UCSD-AML1 (cell line): Measurements from ENCODE around the gene ERF.

ENCODE experiments used
- DNase-seq: peaks from one replicate; lab custom pipeline; 2025; ENCODE audit not compliant: unreplicated experiment; lab: John Stamatoyannopoulos, UW

Gene ERF

DNA sequence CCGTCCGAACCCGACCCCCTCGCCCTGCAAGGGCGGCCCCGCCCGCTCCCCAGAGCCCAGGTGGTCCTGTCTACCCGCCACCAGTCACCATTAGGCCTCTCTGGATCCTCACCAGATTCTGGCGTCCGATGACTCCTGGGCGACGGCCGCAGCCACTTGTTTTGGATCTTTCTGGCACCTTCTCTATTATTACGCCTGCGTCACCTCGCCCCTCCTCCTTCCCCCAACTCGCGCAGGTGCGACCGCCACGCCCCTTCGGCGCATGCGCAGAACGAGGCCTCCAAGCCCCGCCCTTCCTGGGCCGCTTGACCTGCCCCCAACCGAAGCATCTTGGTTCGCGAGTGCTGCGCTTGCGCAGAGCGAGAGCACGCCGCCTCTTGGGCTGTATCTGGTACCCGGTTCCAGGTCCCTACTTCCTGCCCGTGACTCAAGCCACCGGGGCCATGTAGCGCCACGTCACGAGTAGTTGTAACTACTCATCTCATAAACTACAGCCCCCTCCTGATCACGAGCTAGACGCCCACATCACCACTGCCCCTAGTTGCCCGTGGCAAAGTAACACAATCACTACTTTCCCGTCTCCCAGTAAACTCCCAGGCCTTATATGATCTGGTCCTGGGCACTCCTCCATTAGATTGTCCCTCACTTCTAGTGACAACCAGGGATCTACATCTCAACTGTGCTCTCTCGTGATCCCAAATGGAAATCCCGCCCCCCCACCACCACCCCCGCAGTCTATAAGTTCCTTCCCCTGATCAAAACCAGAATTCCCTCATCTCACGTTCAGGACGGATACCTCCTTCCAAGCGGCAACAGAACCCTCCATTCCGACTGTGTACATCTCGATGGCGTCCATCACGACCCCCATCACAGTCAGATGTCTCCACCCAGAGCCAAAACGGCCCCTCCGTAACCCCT is 37.1 kb downstream of the ERF start, which contains the start of gene DEDD2:
DEDD2 (minus strand) TSS at position 158 of the 918 bp plus-strand sequence. CDS start 670 bp downstream, outside the sequence.
- peak; percentile 99 for DNase-seq

DNA sequence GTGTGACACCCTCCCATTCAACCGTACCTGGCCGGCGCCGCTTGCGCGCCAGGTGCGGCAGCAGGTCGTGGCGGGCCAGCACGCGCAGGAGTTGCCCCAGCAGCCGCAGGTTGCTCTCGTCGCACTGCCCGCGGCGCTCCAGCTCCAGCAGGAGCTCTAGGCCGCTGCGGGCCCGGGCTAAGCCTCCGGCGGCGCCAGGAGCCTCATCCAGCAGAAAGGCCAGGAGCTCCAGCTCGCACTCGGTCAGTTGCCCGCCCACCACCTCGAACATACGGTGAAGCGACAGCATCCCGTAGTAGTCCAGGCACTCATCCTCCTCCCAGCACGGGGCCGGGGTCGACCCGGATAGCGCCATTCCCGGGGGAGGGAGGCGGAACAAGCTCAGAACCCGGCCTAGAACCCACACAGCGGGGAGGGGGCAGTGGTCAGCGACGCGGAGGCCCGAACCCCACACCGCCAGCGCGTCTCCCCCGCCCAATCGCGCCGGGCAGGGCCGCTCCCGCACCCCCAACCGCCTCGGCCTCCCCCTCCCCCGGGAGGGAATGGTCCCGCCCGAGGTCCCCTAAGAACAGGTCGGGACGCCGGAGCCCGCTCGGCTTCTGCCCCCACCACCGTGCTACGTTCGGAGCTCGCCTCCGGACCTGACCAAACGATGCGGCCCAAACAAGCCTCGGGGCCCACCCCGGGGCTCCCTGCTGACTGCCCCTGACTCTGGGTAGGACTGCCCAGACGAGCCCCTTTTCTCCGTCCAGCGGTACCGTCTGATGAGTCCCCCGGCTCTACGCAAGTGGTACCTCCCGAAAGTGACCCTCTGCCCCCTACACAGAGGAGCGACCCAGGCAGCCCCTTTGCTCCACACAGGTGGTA is 38.0 kb downstream of the ERF start:
- DNase-seq, result peak; percentile 55

DNA sequence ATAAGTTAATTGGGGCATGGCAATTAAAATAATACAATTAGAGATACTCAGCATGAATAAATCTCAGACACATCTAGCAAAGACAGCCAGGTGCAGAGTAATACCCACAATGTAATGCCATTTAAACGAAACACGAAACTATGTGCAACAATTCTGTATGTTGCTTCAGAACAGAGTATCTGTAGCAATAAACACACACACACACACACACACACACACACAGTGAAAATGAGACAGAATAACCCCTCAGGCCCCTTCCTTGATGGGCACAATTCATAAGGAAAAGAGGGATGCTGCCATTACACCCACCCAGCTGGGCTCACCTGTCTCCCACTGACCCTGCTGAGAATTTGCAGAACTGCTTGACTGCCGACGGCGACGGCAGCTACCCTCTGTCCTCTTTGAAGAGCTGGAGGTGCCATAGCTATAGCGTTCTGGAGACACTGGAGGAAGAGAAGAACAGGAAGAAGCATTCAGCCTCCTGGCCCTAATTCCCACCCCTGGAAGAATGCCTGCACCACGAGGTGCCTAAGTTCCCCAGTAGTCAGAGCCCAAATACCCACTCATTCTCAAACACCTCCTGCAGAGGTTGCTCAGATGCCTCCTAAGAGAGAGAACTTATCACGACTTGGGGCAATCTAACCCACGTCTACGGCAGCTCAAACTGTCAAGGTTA is 40.0 kb downstream of the ERF start:
- DNase-seq, result no peak

DNA sequence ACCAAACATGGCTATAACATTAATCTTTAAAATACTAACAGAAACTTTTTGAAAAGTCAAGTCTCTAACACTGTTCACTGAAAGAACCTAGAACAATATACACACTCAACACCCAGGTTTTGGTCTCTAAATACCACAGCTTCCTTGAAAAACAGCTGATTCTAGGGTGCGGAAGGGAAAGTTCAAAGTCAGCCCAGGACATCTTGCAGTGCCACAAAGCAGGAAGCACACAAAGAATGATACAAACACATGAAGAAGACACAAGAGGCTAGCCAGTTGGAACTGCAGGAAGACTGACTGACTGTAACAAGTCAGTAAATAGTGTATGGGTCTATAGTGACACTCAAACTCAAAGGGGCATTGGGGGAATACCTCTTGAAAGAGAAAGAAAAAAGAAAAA is 42.0 kb downstream of the ERF start:
- DNase-seq, result no peak

DNA sequence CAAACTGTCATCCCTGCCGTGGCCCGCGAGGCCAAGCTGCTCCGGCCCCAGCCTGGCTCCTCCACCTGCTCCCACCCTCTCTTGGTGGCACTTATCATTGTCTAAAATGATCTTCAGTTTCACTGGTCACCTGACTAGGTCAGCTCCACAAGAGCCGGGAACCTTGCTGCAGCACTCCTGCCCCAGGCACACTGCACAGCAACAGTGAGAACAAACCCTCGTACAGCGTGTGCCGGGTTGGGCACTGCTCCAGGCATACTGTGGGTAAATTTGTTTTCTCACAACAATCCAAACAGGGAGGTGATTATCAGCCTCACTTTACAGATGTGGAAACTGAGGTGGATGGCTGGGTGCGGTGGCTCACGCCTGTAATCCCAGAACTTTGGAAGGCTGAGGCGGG is 46.3 kb downstream of the ERF start:
- DNase-seq, result no peak

DNA sequence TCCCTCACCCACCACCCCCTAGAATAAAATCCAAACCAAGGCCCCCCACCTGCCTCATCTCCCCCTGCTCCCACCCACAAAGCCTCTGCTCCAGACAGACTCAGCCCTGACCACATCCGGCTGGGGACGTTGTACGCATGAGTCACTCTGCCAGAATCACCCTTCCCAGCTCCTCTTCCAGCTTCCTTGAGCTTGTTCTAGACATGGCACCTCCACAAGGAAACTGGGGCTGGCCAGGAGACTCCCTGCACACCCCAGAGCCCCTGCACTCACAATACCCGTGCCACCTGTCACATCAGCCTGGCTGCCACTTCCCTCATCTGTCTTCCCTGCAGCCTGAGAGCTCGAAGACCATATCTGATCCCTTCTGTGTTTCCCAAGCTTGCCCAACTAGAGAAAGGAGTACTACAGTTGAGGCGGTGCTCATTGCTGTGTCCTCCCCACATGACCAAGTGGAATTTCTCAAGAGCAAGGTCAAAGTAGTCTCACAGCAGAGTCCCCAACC is 47.1 kb downstream of the ERF start:
- DNase-seq, result no peak

DNA sequence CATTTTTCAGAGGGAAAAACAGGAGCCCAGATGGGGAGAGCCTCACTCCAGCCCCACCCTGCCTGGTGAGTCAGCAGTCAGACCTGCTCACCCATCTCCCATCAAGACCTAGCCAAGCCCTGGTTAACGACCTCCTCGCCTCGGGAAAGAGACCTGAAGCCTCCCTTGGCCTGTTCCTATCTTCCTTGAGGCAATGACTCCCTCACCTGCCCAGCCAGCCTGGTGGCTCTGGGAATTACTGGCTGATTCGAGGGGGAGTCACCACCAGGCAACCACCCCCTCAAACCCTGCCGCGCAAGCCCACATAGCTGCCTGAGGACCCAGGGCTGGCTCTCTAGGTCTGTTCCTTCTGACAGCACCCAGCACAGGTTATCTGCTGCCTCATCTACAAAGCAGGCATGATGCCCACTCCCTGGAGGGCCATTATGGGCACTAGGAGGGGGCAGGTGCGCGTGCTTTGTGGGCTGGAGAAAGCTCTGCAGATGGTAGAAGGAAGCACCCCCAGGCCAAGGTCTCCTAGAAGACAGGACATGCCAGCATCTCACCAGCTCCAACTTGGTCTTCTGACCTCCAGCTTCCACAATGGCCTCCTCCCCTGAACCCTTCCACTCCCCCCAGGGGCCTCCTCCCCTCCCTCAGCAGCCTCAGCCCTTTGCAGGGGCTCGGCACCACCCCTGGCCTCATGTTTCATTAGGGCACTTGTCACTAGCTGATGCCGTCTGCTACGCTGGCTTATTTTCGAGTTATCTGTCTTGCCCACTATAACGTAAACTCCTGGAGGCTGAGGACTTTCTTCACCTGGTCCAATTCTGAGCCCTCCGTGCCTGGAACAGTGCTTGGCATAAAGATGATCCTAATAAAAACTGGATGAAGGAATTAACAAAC is 47.8 kb downstream of the ERF start:
- DNase-seq, result no peak

DNA sequence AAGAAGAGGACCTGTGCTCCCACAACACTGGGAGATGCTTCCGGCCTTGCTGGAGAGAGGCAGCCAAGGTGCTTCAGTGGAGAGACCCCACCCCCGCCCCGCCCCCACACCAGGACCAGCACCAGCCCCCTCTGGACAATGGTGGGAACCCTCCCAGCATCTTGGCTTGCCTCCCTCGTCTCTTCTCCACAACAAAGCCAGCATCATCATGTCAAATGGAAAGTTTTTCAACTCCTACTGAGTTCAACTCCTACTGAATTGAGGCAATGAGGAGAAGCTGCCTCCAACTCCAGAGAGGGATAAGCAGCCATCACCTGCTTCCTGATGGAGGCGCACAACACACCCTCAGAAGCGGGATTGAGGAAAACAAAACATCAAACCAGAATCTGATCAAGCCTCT is 50.3 kb downstream of the ERF start:
- DNase-seq, result no peak

DNA sequence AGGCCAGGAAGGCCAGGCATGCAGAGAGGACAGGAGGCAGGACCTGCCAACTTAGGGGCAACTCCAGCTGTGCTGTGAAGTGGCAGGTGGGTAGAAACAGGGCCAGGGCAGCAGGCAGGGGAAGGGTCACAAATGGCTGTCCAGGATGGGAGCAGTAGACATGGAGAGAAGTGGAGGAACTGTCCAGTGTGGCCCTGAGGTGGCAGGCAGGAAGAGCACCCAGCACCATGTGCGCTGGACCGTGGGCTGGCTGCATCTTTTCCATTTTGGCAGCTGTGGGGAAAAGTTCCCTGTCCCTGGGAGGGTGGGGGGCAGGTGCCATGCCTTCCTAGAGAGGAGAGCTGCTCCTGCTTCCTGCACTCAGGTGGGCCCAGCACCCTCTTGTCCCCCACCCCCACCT is 51.2 kb downstream of the ERF start:
- no peak for DNase-seq

DNA sequence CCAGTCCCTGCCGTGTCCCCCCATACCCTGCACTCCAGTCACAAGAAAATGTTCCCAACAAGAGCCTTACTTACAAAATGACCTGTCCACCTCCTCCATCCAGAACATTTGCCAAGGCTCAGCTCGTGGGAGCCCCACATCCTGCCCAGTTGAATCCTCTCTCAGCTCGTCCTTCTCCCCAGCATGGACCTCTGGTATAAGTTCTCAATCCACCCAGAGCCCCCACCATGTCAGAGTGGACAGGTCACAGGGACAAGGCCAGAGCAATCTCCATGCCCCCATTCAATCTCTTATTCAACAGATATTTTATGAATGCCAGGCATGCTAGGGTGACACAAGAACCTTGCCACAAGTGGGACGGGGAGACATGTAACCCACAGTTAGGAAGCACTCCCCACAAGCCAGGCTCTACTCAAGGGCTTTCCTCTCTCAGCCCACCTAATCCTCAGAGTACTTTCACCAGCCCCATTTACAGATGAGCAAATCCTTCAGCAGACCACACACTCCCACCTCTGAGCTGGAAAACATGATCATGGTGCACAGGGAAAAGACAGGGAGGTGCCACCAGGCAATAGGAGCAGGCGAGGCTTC is 52.5 kb downstream of the ERF start:
- DNase-seq, result no peak

DNA sequence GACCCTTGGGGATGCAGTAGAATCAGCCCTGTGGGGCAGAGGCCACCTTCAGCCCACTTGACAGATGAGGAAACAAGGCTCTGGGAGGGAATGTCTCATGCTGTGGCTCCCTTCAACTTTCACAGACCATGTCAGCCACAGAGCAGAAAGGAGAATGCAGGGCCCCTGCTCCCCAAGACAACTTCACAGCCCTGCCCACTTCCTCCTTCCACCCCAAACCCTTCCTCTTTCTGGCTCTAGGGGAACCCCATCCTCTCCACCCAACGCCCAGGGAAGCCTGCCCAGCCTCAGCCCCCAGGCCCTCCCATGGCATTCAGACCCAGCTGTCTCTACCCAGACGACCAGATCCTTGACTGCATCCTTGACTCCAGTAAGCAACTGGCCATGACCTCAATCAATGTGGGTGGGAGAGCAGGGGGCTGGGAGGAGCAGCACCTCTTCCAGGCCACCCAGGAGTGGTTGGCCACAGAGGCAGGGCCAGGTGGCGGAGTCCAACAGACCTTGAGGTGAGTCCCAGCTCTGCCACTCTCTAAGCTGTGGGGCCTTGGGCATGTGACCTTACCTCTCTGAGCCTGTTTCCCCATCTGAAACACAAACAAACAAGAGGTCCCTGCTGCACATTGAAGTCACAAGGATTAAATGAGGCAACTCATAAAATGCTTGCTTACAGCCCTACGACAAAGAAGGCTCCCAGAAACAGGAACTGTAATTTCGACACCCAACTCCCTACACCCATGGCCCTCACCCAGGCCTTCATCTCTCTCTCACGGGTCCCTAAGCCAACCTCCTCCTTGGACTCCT is 53.2 kb downstream of the ERF start:
- DNase-seq, result peak; percentile 59

DNA sequence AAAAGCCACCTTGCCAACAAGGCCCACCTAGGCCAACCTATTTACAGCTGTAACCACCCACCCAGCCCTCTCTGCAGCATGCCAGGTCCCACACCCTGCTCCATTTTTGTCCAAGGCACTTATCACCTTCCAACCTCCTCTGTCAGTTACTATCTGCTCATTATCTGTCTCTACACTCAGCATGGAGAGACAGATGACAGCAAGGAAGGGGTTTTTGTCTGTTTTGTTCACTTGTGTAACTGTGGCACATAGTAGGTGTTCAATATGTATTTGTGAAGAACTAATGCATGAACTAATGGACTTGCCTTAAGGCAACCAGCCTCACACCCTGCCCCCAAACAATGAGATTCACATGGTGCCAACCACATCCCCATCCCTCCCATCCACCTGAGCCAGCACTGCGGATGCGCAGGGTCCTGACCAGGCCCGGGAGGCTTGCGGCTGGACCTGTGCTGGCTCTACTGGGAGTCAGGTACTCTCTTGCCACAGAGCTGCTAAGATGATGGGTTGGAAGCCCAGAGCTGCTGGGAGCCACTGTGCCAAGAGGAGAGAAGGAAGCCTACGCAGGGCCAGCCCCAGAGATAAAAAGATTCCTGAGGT is 54.7 kb downstream of the ERF start:
- DNase-seq, result no peak

DNA sequence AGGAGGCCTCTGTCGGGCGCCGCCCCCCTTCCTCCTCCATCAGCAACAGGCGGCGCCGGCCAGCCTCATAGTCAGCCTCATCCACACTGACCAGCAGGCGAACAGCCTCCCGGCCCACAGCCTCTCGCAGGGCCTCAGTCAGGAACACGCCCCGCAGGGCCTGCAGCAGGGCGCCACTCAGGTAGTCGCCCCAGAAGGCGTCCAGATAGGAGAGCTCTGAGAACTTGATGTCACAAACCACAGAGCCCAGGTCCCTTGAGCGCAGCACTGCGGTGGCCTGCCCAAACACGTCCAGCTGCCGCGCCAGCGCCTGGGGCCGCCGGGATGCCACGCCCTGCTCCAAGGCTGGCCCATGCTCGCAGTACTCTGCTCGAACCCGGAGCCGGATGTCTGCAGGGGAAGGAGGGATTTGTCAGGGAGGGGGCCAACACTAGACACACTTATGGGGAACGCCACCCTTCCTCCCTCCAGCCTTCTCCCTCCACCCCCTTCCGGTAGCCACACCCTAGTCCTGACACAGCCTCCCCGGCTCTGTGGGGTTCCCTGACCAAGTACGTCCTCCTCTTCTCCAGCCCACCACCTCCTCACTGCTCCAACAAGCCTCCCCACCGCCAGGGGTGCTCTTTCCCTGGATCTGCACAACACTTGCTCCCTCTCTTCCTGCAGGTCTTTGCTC is 55.4 kb downstream of the ERF start:
- DNase-seq, result peak; percentile 91

DNA sequence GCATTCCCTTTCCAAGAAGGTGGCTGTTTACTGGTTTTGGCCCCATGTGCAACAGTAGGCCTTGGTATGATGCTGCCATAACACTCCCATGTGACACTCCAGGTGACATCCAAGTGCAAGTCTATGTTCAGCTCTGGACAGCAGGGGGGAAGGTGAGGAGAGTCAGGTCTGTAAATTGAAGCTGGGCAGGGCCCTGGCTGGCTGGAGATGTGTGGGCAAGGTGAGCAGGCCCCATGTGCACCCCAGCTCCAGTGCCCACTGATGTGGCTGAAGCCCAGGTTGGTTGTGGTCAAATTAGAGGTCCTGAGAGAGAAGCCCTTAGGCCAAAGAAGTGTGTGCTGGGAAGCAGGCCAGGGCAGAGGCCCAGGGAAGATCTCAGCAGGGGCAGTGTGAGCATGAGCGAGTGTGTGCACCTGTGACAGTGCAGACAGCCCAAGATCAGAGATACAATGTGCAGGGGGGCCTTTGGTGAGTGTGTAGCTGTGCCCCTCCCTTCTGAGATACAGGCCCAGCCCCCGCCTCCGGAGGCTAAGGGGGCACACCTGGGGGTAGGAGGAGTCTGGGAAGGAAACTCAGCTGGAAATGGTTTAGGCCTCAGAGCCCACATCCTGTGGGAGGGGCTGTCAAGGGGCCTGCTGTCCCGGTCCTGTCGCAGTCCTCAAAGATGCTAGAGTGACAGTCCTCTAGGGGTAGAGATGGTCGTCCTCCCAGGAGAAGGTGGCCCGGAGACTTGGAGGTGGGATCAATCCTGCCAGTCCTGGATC is 56.1 kb downstream of the ERF start:
- peak; percentile 87 for DNase-seq
